ENCODE results near the gene DTNB. TPM values are rescaled to one million over a fixed set of nuclear protein-coding genes. Genes with fewer than 3 reads are reported as not detected.

The DTNB gene
- total and polyA plus RNA-seq, 7 donors, result 2.4 to 7.8 (median 4.8) TPM

- 35 to 39% methylated on average over 10 of the region's 10 CpGs for WGBS, 2 donors
- H3K4me1 ChIP-seq, result peaks cover 0 to 28% (median 14%) of the 10 kb centered on the region in 4 donors
- peak overlapping the region in 1 of 4 donors; percentile 45 for H3K27ac ChIP-seq
- intact Hi-C loops (cut with DNase I), result loop anchor here (5.0 kb wide), 3 partner anchors 145 to 245 kb away; no protein-coding TSS in a partner anchor
- H3K27me3 ChIP-seq, result no peaks in the 10 kb centered on the region
- H3K9me3 ChIP-seq, result no peaks in the 10 kb centered on the region
- no peaks in the 10 kb centered on the region for H3K36me3 ChIP-seq
- TF ChIP-seq POLR2AphosphoS5 (IDR thresholded peaks at IDR 0.05) (no peak), EP300 (IDR thresholded peaks at IDR 0.05) (no peak), POLR2A (IDR thresholded peaks at IDR 0.05) (no peak), CTCF (IDR thresholded peaks at IDR 0.05) (peak; percentile 70 to 84 (median 80))
- peak overlapping the region in 3 of 4 donors; percentile 28 to 43 (median 33) for H3K4me3 ChIP-seq
- DNase-seq, result no peak
Observed at GRCh38 chr2:25521665-25522387, 151.6 kb downstream of the DTNB start.

DNA sequence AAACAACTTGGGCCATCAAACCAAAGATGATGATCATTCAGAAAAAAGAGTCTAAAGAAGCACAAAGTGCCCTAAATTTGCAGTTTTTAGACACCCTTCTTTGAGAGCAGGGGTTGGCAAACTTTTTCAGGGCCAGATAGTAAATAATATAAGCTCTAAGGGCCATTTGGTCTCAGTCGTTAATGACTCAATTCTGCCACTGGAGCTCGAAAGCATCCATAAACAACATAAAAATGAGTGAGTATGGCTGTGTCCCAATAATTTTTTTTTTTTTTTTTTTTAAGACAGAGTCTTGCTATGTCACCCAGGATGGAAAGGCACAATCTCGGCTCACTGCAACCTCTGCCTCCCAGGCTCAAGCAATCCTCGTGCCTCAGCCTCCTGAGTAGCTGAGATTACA is 152.3 kb downstream of the DTNB start:
- no peak overlapping the region for H3K4me3 ChIP-seq
- no peak for DNase-seq
- no peak overlapping the region for H3K27ac ChIP-seq
- intact Hi-C loops (cut with DNase I), result loop anchor here (5.0 kb wide), 3 partner anchors 144 to 244 kb away; no protein-coding TSS in a partner anchor
- H3K9me3 ChIP-seq, result no peaks in the 10 kb centered on the region
- 68 to 75% methylated on average over 4 of the region's 4 CpGs for WGBS, 2 donors
- H3K27me3 ChIP-seq, result no peaks in the 10 kb centered on the region
- TF ChIP-seq EP300 (IDR thresholded peaks at IDR 0.05) (no peak), POLR2A (IDR thresholded peaks at IDR 0.05) (no peak), POLR2AphosphoS5 (IDR thresholded peaks at IDR 0.05) (no peak), CTCF (IDR thresholded peaks at IDR 0.05) (no peak)
- H3K36me3 ChIP-seq, result no peaks in the 10 kb centered on the region
- H3K4me1 ChIP-seq, result peaks cover 0 to 33% (median 15%) of the 10 kb centered on the region in 4 donors

GRCh38 chr2:25517701-25518100 is 155.7 kb downstream of the DTNB start:
- Histone ChIP-seq H3K4me1 (peaks cover 0 to 33% (median 15%) of the 10 kb centered on the region in 4 donors), H3K27ac (peak overlapping the region in 2 of 4 donors; percentile 29 to 33), H3K9me3 (no peaks in the 10 kb centered on the region), H3K36me3 (no peaks in the 10 kb centered on the region), H3K4me3 (peak overlapping the region in 1 of 4 donors; percentile 5), H3K27me3 (no peaks in the 10 kb centered on the region)
- no peak for DNase-seq
- WGBS, 2 donors, result 54 to 84% methylated on average over 4 of the region's 4 CpGs
- intact Hi-C loops (cut with DNase I), result no loop called here
- TF ChIP-seq POLR2A (IDR thresholded peaks at IDR 0.05) (no peak), POLR2AphosphoS5 (IDR thresholded peaks at IDR 0.05) (no peak), EP300 (IDR thresholded peaks at IDR 0.05) (no peak), CTCF (IDR thresholded peaks at IDR 0.05) (no peak)

DNA sequence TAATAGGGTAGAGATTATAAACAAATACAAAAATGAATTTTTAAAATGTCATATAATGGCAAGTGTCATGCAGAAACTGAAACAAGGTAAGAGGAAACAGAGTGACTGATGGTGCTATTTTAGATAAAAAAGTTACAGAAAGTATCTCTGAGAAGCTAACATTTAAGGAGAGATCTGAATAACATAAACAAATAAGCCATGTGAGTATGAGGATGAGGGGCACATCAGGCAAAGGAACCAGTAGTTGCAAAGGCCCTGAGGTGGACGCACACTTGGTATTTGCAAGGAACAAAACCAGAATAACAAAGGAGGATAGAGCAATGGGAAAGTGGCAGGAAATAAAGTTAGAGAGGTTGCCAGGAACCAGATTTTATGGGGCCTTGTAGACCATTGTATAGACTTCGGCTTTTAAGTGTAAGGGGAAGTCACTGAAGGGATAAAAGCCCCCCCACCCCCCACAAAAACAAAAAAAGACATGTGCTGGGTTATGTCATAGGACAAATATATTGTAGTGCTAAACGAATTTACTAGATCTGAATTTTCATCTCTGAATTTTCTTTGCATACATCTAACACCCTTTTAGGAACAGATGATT is 159.2 kb downstream of the DTNB start:
- Histone ChIP-seq H3K27ac (no peak overlapping the region), H3K36me3 (no peaks in the 10 kb centered on the region), H3K9me3 (no peaks in the 10 kb centered on the region), H3K4me3 (no peak overlapping the region), H3K4me1 (peaks cover 0 to 22% (median 10%) of the 10 kb centered on the region in 4 donors), H3K27me3 (no peaks in the 10 kb centered on the region)
- DNase-seq, result no peak
- intact Hi-C loops (cut with DNase I), result no loop called here
- WGBS, 2 donors, result 54 to 63% methylated on average over 3 of the region's 3 CpGs
- TF ChIP-seq POLR2A (IDR thresholded peaks at IDR 0.05) (no peak), CTCF (IDR thresholded peaks at IDR 0.05) (no peak), POLR2AphosphoS5 (IDR thresholded peaks at IDR 0.05) (no peak), EP300 (IDR thresholded peaks at IDR 0.05) (no peak)
